ENCODE results near the gene ZNF341.

GRCh38 chr20:33812908-33813462, 81.2 kb downstream of the ZNF341 start:
- TF ChIP-seq, protein P1, sequence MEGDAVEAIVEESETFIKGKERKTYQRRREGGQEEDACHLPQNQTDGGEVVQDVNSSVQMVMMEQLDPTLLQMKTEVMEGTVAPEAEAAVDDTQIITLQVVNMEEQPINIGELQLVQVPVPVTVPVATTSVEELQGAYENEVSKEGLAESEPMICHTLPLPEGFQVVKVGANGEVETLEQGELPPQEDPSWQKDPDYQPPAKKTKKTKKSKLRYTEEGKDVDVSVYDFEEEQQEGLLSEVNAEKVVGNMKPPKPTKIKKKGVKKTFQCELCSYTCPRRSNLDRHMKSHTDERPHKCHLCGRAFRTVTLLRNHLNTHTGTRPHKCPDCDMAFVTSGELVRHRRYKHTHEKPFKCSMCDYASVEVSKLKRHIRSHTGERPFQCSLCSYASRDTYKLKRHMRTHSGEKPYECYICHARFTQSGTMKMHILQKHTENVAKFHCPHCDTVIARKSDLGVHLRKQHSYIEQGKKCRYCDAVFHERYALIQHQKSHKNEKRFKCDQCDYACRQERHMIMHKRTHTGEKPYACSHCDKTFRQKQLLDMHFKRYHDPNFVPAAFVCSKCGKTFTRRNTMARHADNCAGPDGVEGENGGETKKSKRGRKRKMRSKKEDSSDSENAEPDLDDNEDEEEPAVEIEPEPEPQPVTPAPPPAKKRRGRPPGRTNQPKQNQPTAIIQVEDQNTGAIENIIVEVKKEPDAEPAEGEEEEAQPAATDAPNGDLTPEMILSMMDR (IDR thresholded peaks at IDR 0.05; ENCODE audit: low read length) = no peak
- TF ChIP-seq EZH2 (optimal IDR thresholded peaks at IDR 0.05; ENCODE audit: low read depth, low read length) (no peak), EZH2phosphoT487 (IDR thresholded peaks at IDR 0.05; ENCODE audit: low read length) (no peak)

Measured in MM.1S (cell line).